Naive B cell (primary cell): Measurements from ENCODE around the gene PXMP2. TPM values are rescaled to one million over a fixed set of nuclear protein-coding genes. Genes with fewer than 3 reads are reported as not detected.
A peak's percentile ranks its signal among the peaks of the same experiment; 100 is the strongest.

Source experiments
- ATAC-seq, 2 donors: fragments of 150-1000 bp; cut with Tn5 transposase; 2 replicates each; pipeline ENCODE4 v1.10.0; 2021; ENCODE audit warnings: low read depth in 2 of 2, mild to moderate bottlenecking in 2 of 2, moderate library complexity in 2 of 2
- DNase-seq: peaks from one replicate; pipeline ENCODE4 v3.0.0; 2022
- H3K27ac Mint-ChIP-seq, 6 donors: one replicate each; pipeline ENCODE4 v1.8.0; 2020 to 2022; ENCODE audit warnings: mild to moderate bottlenecking in 6 of 6, mixed read lengths in 6 of 6, moderate library complexity in 5 of 6, inconsistent platforms in 2 of 6
- H3K27me3 Mint-ChIP-seq, 3 donors: one replicate each; pipeline ENCODE4 v1.8.0; 2021 to 2022; ENCODE audit warnings: mixed read lengths in 3 of 3, mild to moderate bottlenecking in 1 of 3
- H3K36me3 Mint-ChIP-seq, 2 donors: one replicate each; pipeline ENCODE4 v1.8.0; 2020 to 2022; ENCODE audit warnings: mixed read lengths in 2 of 2, inconsistent platforms in 1 of 2, mild to moderate bottlenecking in 1 of 2
- H3K4me1 Mint-ChIP-seq, 3 donors: one replicate each; pipeline ENCODE4 v1.8.0; 2020 to 2022; ENCODE audit warnings: mixed read lengths in 3 of 3, inconsistent platforms in 1 of 3, mild to moderate bottlenecking in 1 of 3, moderate library complexity in 1 of 3
- H3K4me3 Mint-ChIP-seq, 8 donors: one replicate each; pipeline ENCODE4 v1.8.0; 2020 to 2022; ENCODE audit warnings: mild to moderate bottlenecking in 8 of 8, mixed read lengths in 8 of 8, moderate library complexity in 8 of 8, inconsistent platforms in 2 of 8
- H3K9me3 Mint-ChIP-seq, 7 donors: one replicate each; pipeline ENCODE4 v1.8.0; 2020 to 2022; ENCODE audit warnings: mixed read lengths in 7 of 7, mild to moderate bottlenecking in 5 of 7, inconsistent platforms in 2 of 7, moderate library complexity in 1 of 7
- polyA plus RNA-seq, 6 donors: library from polyadenylated mRNA; unstranded; fragments of 300-500 nt; fragmentation: Illumina TruSeq; gene quantifications; one replicate each; pipeline ENCODE4 v1.2.3, GENCODE V29; 2021; ENCODE audit warnings: low read depth in 6 of 6

PXMP2 gene
- 10 to 100 TPM in 1 of 6 donors, 1 to 10 TPM in 5; 6.2 to 10.4 (median 7.9) TPM for polyA plus RNA-seq

DNA sequence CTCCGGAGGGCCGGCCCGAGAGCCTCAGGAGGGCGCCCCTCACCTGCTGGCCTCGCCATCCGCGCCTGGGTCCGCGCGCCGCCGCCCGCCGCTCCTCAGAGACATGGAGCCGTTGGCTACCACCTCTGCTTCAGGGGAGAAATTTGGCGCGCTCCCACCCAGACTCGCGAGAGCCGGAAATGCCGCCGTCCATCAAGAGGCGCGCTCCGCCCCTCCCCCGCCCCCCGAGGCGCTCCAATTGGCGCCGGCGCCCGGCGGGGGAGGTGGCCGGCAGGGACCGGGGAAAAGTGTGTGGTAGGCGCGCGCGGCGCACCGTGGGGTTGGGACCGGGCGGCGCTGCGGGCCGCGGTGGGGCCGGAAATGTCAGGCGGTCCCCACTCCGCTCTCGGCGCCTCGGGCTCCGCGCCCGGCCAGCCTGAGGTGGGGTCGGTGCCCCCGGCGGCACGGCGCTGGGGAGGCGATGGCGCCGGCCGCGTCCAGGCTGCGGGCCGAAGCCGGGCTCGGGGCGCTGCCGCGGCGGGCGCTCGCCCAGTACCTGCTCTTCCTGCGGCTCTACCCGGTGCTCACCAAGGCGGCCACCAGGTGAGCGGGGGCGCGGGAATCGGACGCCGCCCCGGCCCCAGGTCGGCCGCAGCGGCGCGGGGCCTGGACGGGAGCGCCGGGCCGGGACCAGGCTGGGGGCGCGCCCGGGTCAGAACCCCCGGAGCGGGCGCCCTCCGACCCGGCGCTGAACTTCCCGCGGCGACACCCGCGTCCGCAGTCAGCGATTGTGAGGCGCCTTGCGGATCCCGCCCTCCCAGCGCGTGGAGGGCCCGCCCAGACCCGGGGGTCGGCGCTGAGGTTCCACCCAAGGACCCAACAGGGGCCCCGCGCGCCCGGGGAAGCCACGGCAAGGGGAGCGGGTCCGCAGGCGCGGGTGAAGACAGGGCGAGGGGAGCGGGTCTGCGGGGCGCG lies at the start of gene PXMP2, which contains the start of gene POLE:
PXMP2 (plus strand) TSS at position 377 of the 954 bp plus-strand sequence; CDS start at position 461, 84 bp downstream.
POLE (minus strand) TSS at position 132 of the 954 bp plus-strand sequence; CDS start at position 105, 27 bp downstream.
- ATAC-seq: peak; percentile 90 to 91
- H3K9me3 Mint-ChIP-seq: no peaks in the 10 kb centered on the region

DNA sequence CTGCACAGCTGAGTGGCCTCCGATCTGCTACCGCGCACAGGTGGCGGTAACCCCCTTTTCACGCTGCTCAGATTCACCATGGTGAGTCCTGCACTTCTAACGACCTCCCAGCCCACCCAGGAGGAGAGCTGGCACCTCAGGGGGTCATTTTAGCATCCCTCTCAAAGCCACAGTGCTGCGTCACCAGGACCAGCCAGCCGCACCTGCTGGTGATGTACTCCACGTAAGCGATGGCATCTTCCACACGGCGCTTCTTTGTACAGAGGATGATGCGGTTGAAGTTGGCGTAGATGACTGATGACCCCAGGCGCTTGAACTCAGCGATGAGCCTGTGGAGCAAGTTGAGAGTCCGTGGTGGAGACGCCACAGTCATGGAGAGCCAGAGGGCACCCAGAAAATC lies 49.6 kb upstream of the PXMP2 start:
- peaks cover 10 to 15% (median 11%) of the 10 kb centered on the region in 3 donors for H3K4me1 Mint-ChIP-seq
- H3K9me3 Mint-ChIP-seq: no peaks in the 10 kb centered on the region
- H3K27me3 Mint-ChIP-seq: no peaks in the 10 kb centered on the region
- no peak overlapping the region for H3K4me3 Mint-ChIP-seq
- peaks cover 15 to 24% of the 10 kb centered on the region in 2 donors for H3K36me3 Mint-ChIP-seq
- H3K27ac Mint-ChIP-seq: no peak overlapping the region
- ATAC-seq: no peak
- no peak for DNase-seq

More for the DNA sequence above, at the start of gene PXMP2, which contains the start of gene POLE:
- Mint-ChIP-seq H3K4me3 (peak within 1 kb of the TSS; percentile 82 to 91 (median 86)), H3K4me1 (peaks cover 5 to 31% (median 19%) of the 10 kb centered on the region in 3 donors), H3K27ac (peak within 1 kb of the TSS in 4 of 6 donors; percentile 59 to 82 (median 67)), H3K36me3 (no peaks in the 10 kb centered on the region), H3K27me3 (no peaks in the 10 kb centered on the region)
- DNase-seq: peak; percentile 92

GRCh38 chr12:132638541-132639408 lies 48.6 kb upstream of the PXMP2 start:
- ATAC-seq (no peak), DNase-seq (no peak)
- peaks cover 5 to 11% (median 6%) of the 10 kb centered on the region in 3 donors for H3K4me1 Mint-ChIP-seq
- H3K4me3 Mint-ChIP-seq: peak overlapping the region in 1 of 8 donors; percentile 60
- H3K36me3 Mint-ChIP-seq: peaks cover 15 to 24% of the 10 kb centered on the region in 2 donors
- peak overlapping the region in 1 of 6 donors; percentile 23 for H3K27ac Mint-ChIP-seq
- no peaks in the 10 kb centered on the region for H3K9me3 Mint-ChIP-seq
- no peaks in the 10 kb centered on the region for H3K27me3 Mint-ChIP-seq

GRCh38 chr12:132639956-132640520 lies 47.3 kb upstream of the PXMP2 start:
- Mint-ChIP-seq H3K9me3 (no peaks in the 10 kb centered on the region), H3K27me3 (no peaks in the 10 kb centered on the region), H3K27ac (peak overlapping the region in 2 of 6 donors; percentile 61 to 78), H3K36me3 (peaks cover 13 to 15% of the 10 kb centered on the region in 2 donors), H3K4me1 (peaks cover 0 to 10% (median 5%) of the 10 kb centered on the region in 3 donors), H3K4me3 (no peak overlapping the region)
- no peak for DNase-seq
- ATAC-seq: no peak

DNA sequence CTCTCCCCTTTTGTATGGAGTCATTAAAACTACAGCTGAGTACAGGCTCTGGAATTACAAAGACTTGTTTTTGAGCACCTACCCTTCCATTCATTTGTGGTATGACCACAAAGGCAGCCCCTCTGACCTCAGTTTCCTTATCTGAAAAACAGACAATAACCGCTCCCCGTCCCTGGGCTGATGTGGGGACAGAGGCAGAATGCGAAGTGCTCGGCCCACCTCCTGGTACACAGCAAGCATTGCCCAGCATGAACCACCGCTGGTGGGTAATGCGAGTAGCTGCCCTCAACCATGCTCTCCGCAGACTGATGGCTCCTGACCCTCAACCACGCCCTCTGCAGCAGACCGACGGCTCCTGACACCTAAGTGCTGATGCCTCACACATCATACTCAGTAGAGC lies 46.5 kb upstream of the PXMP2 start:
- no peaks in the 10 kb centered on the region for H3K27me3 Mint-ChIP-seq
- peaks cover 4 to 7% of the 10 kb centered on the region in 2 donors for H3K36me3 Mint-ChIP-seq
- H3K9me3 Mint-ChIP-seq: no peaks in the 10 kb centered on the region
- ATAC-seq (no peak), DNase-seq (no peak)
- no peak overlapping the region for H3K4me3 Mint-ChIP-seq
- H3K4me1 Mint-ChIP-seq: peaks cover 0 to 6% (median 5%) of the 10 kb centered on the region in 3 donors
- no peak overlapping the region for H3K27ac Mint-ChIP-seq

DNA sequence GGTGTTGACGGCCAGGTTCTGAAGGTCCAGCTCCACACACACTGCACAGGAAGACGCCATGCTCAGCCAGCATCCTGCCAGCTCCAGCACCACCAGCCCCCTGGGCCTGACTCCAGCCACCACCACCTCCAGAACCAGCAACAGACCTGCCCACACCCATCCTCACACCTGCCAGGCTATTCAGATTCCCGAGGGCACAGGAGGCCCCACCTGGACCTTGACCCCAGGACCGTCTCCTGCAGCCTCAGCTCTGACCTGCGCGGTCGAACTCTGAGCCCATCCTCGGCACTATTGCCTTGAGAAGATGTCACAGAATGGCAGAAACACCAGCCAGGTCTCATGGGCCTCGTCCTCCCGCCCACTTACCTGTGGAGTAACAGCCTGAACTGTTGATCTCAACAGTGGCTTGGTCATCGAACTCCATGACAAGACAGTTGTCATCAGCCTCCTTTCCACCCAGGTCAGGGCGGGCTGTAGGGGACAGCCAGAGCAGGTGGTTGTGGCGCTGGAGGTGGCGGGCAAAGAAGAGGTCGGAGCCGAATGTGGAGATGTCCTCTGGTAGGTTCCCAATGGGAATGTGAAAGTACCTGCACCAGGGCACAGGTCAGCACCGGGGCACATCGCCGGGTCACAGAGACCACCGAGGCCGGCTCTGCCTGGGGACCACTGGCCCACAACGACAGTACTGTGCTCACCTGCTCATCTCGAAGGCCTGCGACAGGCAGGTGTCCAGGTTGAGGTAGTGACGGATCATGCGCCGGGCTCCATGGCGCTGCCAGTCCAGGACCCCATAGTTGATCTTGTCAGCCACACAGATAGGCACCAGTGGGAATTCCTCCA lies 45.4 kb upstream of the PXMP2 start:
- no peak overlapping the region for H3K27ac Mint-ChIP-seq
- peaks cover 0 to 6% (median 5%) of the 10 kb centered on the region in 3 donors for H3K4me1 Mint-ChIP-seq
- no peaks in the 10 kb centered on the region for H3K9me3 Mint-ChIP-seq
- ATAC-seq (no peak), DNase-seq (no peak)
- no peak overlapping the region for H3K4me3 Mint-ChIP-seq
- peaks cover 0 to 5% of the 10 kb centered on the region in 2 donors for H3K36me3 Mint-ChIP-seq
- no peaks in the 10 kb centered on the region for H3K27me3 Mint-ChIP-seq

DNA sequence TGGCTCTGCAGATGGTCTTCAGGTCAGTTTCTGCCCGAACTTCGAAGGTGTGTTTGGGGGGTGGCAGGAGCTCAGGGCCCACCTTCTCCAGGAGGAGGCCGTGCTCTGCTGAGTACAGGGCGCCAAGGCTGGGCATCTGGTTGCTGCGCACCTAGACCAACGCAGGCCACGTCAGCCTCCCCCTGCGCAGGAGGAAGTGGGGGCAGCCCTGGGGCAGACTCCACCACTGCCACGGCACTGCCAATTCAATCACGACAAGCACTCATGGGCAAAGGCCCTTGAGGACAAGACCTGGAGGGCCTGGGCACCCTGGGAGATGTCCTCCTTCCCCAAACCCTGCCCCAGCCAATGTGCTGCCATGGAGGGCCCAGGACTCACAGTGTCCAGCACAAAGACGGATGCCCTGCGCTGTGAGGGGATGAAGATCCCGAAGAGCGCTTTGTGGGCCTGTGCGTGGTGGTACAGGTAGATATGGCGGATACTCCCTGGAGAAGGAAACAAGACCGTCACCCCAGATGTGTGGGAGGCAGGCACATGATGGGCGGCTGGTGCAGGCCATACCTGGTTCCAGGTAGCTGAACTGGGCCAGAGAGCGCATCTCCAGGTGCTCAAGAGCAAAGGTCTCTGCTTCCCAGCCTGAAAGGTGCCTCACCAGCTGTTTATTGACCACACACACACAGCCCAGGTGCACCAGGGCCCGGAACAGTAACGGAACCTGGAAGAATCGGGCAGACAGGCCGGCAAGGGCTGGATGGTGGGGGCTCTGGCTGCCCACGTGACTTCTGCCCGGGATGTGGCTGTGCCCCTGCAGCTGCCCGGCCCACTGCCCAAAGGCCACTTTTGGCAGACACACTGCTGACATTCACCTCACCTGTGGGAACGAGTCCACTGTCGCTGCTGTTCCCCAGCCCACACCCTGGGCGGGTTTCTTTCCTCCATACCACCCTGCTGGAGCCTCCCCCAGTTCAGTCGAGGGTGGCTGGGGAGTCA lies 44.2 kb upstream of the PXMP2 start:
- peaks cover 0 to 6% (median 5%) of the 10 kb centered on the region in 3 donors for H3K4me1 Mint-ChIP-seq
- H3K27ac Mint-ChIP-seq: no peak overlapping the region
- peaks cover 0 to 8% of the 10 kb centered on the region in 2 donors for H3K36me3 Mint-ChIP-seq
- H3K4me3 Mint-ChIP-seq: no peak overlapping the region
- H3K9me3 Mint-ChIP-seq: no peaks in the 10 kb centered on the region
- no peaks in the 10 kb centered on the region for H3K27me3 Mint-ChIP-seq
- ATAC-seq: no peak
- DNase-seq: no peak

- no peak overlapping the region for H3K4me3 Mint-ChIP-seq
- no peaks in the 10 kb centered on the region for H3K27me3 Mint-ChIP-seq
- H3K36me3 Mint-ChIP-seq: peaks cover 0 to 18% of the 10 kb centered on the region in 2 donors
- no peak for DNase-seq
- peaks cover 0 to 3% (median 0%) of the 10 kb centered on the region in 3 donors for H3K4me1 Mint-ChIP-seq
- H3K27ac Mint-ChIP-seq: no peak overlapping the region
- ATAC-seq: no peak
- H3K9me3 Mint-ChIP-seq: no peaks in the 10 kb centered on the region
Measured at GRCh38 chr12:132646850-132647249, 40.5 kb upstream of the PXMP2 start.

GRCh38 chr12:132647858-132648257 lies 39.5 kb upstream of the PXMP2 start:
- H3K4me3 Mint-ChIP-seq: no peak overlapping the region
- H3K27ac Mint-ChIP-seq: peak overlapping the region in 1 of 6 donors; percentile 38
- peaks cover 0 to 3% (median 0%) of the 10 kb centered on the region in 3 donors for H3K4me1 Mint-ChIP-seq
- DNase-seq (no peak), ATAC-seq (no peak)
- no peaks in the 10 kb centered on the region for H3K9me3 Mint-ChIP-seq
- no peaks in the 10 kb centered on the region for H3K27me3 Mint-ChIP-seq
- H3K36me3 Mint-ChIP-seq: peaks cover 0 to 18% of the 10 kb centered on the region in 2 donors

GRCh38 chr12:132648616-132649225 lies 38.7 kb upstream of the PXMP2 start:
- peak overlapping the region in 1 of 6 donors; percentile 63 for H3K27ac Mint-ChIP-seq
- DNase-seq (no peak), ATAC-seq (no peak)
- H3K9me3 Mint-ChIP-seq: no peaks in the 10 kb centered on the region
- H3K4me1 Mint-ChIP-seq: peaks cover 0 to 3% (median 0%) of the 10 kb centered on the region in 3 donors
- no peak overlapping the region for H3K4me3 Mint-ChIP-seq
- H3K36me3 Mint-ChIP-seq: peaks cover 0 to 18% of the 10 kb centered on the region in 2 donors
- H3K27me3 Mint-ChIP-seq: no peaks in the 10 kb centered on the region
